GM19351 (cell line): Measurements from ENCODE around the gene SYDE1.
"Not testable (repeated sequence)": the region's sequence is repeated elsewhere in the genome, so short reads cannot be mapped to it uniquely, and the experiment has no call there.

ENCODE experiments used
- ATAC-seq: cut with Tn5 transposase; IDR thresholded peaks from one replicate; pipeline ENCODE4 v1.9.1; 2021; ENCODE audit warnings: mild to moderate bottlenecking, moderate library complexity; ENCODE audit not compliant: unreplicated experiment

SYDE1 gene, protein sequence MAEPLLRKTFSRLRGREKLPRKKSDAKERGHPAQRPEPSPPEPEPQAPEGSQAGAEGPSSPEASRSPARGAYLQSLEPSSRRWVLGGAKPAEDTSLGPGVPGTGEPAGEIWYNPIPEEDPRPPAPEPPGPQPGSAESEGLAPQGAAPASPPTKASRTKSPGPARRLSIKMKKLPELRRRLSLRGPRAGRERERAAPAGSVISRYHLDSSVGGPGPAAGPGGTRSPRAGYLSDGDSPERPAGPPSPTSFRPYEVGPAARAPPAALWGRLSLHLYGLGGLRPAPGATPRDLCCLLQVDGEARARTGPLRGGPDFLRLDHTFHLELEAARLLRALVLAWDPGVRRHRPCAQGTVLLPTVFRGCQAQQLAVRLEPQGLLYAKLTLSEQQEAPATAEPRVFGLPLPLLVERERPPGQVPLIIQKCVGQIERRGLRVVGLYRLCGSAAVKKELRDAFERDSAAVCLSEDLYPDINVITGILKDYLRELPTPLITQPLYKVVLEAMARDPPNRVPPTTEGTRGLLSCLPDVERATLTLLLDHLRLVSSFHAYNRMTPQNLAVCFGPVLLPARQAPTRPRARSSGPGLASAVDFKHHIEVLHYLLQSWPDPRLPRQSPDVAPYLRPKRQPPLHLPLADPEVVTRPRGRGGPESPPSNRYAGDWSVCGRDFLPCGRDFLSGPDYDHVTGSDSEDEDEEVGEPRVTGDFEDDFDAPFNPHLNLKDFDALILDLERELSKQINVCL

GRCh38 chr19:15107061-15108010 is at the start of gene SYDE1:
Gene SYDE1, plus strand, starts transcription at chr19:15107401. Its CDS starts 33 bp downstream, at chr19:15107434.
- ATAC-seq = no peak

- no peak for ATAC-seq
Measured at GRCh38 chr19:15062036-15062435, 45.2 kb upstream of the SYDE1 start.

GRCh38 chr19:15070386-15070785 is 36.8 kb upstream of the SYDE1 start:
- ATAC-seq = not testable (repeated sequence)

GRCh38 chr19:15072930-15073647 is 34.1 kb upstream of the SYDE1 start:
- no peak for ATAC-seq

- ATAC-seq = no peak
Measured at GRCh38 chr19:15074371-15074770, 32.8 kb upstream of the SYDE1 start.

DNA sequence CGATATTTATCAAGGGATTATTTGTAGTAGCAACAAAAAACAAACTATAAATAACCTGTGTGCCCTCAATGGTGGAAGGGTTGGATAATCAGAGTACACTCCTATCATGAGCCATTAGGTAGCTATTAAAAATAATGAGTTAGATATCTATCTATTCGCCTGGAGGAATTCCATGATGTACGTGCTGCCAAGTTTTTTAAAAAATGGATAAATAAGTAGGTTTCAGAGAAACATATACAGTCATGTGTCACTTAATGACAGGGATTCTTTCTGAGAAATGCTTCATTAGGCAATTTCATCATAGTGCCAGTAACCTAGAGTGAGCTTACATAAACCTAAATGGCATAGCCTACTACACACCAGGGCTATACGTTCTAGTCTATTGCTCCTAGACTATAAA is 31.4 kb upstream of the SYDE1 start:
- ATAC-seq = no peak

- not testable (repeated sequence) for ATAC-seq
Measured at GRCh38 chr19:15080002-15080401, 27.2 kb upstream of the SYDE1 start.

DNA sequence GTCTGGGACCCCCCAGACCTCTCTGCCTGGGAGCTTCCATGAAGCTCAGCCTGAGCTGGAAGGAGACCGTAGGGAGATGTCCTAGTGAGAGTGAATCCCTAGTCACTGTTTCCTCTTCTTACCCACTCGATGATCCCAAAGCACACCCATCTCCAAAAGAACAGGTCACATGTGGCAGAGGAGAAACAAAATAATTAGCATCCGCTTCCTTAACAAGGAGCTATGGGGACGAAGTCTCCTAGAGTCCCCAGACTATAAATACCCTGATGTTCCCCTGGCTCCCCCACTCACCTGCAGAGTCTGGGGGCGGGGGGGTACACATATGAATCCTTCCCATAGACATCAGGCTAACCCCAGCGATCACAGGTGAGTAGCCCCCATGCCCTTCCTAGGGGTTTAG is 25.3 kb upstream of the SYDE1 start, which contains the start of gene OR1I1:
Gene OR1I1 (plus strand): TSS at position 301 of the 400 bp plus-strand sequence. CDS start 4,855 bp downstream, outside the sequence.
- ATAC-seq = no peak

DNA sequence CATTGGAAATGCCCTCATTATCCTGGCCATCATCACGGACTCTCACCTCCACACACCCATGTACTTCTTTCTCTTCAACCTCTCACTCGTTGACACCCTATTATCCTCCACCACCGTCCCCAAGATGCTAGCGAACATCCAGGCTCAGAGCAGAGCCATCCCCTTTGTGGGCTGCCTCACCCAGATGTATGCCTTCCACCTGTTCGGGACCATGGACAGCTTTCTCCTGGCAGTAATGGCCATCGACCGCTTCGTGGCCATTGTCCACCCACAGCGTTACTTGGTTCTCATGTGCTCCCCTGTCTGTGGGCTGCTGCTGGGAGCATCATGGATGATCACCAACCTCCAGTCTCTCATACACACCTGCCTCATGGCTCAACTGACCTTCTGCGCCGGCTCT is 20.0 kb upstream of the SYDE1 start:
- no peak for ATAC-seq

DNA sequence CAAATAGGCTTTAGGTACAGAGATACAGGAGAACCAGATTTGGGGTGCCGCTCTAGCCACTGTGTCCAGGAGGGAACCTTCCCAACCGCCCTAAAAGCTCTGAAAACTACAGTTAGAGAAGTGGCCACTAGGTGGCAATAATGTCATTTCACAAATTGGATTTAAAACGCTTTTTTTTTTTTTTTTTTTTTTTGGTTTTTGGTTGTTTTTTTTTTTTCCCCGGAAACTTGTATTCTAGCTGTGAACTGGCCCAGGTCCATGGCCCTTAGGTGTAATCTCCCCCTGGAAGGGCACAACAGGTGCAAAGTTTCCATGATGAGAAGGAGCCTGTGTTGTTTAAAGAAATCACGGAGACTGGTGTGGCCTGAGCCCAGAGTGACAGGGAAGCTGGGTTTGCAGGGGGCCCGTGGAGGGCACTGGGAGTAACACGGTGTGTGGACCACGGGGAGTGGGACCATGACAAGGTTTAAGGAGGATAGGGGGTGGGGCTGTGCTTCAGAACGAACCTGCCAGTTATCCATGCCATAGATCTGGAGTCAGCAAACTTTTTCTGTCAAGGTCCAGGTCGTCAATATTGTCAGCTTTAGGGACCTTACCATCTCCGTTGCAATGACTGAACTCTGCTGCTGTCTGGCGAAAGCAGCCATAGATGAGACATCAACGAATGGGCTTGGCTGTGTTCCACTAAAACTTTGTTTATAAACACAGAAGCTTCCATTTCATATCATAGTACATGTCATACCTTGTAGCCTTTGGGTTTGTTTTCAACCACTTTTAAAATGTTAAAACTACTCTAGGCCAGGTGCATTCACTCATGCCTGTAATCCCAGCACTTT is 15.1 kb upstream of the SYDE1 start:
- no peak for ATAC-seq

GRCh38 chr19:15093001-15093400 is 14.2 kb upstream of the SYDE1 start:
- ATAC-seq = no peak

DNA sequence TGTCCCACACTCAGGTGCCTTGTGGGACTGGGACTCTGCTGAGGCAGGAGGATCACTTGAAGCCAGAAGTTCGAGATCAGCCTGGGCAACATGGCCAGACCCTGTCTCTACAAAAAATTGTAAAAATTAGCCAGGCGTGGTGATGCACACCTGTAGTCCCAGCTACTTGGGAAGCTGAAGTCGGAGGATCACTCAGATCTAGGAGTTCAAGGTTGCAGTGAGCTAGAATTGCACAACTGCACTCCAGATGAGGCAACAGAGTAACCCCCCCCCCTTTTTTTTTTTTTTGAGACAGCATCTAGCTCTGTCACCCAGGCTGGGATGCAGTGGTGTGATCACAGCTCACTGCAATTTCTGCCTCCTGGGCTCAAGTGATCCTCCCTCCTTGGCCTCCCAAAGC is 11.0 kb upstream of the SYDE1 start:
- no peak for ATAC-seq

- ATAC-seq = not testable (repeated sequence)
Measured at GRCh38 chr19:15097980-15098379, 9.2 kb upstream of the SYDE1 start.

DNA sequence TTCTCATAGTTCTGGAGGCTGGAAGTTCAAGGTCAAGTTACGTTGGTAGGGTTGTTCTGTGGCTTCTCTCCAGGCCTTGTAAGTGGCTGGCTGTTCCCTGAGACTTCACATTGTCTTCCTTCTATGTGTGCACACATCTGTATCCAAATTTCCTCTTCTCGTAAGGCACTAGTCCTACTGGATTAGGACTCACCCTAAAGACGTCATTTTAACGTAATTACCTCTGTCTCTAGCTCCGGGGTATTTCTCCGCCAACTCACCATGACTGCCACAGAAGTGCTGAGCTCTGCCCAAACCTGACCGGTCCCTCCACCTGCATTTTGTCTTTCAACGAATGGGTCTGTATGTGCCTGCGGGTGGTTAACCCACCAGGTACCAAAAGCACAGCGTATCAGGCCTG is 8.7 kb upstream of the SYDE1 start:
- no peak for ATAC-seq

DNA sequence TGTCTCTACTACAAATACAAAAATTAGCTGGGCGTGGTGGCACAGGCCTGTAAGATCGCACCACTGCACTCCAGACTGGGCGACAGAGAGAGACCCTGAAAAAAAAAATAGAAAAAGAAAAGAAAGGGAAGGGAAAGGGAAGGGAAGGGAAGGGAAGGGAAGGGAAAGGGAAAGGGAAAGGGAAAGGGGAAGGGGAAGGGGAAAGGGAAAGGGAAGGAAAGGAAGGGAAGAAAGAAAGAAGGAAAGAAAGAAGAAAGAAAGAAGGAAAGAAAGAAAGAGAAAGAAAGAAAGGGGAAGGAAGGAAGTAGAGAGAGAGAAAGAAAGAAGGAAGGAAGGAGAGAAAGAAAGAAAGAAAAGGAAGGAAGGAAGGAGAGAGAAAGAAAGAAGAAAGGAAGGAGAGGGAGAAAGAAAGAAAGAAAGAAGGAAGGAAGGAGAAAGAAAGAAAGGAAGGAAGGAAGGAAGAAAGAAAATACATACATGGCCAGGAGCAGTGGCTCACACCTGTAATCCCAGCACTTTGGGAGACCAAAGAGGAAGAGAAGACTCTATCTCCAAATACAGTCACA is 8.1 kb upstream of the SYDE1 start:
- ATAC-seq = no peak

GRCh38 chr19:15101479-15102082 is 5.6 kb upstream of the SYDE1 start:
- no peak for ATAC-seq

DNA sequence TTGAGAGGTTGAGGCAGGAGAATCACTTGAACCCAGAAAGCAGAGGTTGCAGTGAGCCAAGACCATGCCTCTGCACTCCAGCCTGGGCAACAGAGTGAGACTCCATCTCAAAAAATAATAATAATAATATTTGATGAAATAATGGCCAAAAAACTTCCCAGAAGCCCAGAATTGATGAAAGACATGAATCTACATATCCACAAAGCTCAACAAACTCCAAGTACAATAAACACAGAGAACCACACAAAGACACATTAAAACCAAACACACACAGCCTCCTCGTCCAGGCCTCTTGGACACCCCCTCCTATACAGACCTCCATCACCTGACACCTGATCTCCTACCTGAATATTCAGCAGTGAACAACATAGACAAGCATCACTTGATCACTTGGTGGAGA is 3.2 kb upstream of the SYDE1 start:
- ATAC-seq = no peak

DNA sequence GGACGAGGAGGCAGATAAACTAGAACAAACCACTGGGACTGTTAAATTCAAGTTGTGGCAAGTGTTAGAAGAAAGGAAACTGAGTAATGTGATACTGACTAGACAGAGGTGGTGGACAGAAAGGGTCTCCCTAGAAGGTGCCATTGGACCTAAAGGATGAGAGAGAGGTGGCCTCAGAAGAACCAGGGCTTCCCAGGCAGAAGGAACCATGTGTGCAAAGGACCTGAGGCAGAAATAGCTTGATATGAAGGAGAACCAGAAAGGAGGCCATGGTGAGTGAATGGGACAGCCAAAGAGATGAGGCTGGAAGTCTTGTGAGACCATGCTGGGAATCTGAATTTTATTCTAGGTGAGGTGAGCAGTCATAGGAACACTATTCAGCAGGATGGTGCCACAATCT is 2.8 kb upstream of the SYDE1 start:
- no peak for ATAC-seq

GRCh38 chr19:15105044-15105443 is 2.2 kb upstream of the SYDE1 start:
- ATAC-seq = no peak
